Smooth muscle cell of the brain vasculature (primary cell): ENCODE results near the gene KIFAP3.

Experiments used
- DNase-seq: peaks from one replicate; pipeline ENCODE4 v3.0.0-alpha.2; 2012; ENCODE audit warnings: low read depth, low spot score

The KIFAP3 gene

DNA sequence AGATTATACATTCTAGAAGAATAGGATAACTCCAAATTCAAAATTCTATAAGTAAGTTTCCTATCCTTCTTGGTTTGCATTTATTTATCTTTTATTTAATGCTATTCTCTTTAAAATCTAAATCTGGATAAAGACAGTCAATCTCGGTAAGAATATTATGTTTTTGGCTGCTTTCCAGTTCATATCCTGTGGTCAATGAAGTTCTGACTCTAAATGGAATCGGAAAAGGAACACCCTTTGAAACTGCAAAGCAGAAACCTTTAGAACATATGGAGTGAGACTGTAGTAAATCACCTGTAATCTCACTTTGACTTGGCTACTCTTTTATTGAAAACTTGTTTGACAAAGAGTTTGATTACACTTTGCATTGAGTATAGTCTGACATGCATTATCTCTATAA lies 85.2 kb downstream of the KIFAP3 start:
- no peak for DNase-seq

- no peak for DNase-seq
Measured at GRCh38 chr1:169985757-169986156, 88.7 kb downstream of the KIFAP3 start.

GRCh38 chr1:169974067-169974466 lies 100.4 kb downstream of the KIFAP3 start:
- no peak for DNase-seq

DNA sequence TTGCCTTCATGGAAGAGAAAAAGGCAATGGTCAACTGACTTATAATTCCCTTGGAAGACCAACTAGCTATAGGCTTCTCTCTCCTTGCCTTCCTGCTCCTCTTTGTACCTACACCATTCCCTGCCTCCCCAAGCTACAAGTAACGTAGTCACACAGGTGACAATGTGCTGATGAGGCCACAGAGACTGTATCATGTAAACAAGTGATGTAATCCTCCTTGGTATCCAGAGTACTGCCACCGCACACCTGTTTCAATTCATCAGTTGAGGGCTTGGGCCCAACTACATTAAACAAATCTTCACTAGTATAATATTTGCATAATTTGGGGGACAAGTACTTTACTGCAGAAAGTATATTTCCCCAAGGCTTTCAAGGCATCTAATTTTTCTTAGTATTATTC lies 104.4 kb downstream of the KIFAP3 start:
- DNase-seq = no peak

DNA sequence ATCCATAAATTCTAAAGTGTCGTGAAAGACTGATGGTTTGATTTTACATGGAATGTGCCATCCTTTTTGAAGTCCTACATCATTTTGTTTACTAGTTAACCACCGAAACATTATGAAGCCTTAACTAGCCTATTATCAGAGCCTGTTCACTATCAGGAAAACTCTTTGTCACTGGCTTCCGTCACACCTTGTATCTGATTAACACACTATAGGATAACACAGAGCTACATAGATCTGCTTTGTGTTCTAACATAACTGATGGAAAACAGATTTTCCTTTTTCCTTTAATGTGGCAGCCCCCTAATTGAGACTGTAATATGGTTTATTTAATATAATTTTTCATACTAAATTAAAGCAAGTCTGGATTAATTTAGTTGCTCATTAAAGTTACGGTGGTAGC lies 106.3 kb downstream of the KIFAP3 start:
- DNase-seq = no peak

- no peak for DNase-seq
Measured at GRCh38 chr1:169964206-169964605, 110.3 kb downstream of the KIFAP3 start.

DNA sequence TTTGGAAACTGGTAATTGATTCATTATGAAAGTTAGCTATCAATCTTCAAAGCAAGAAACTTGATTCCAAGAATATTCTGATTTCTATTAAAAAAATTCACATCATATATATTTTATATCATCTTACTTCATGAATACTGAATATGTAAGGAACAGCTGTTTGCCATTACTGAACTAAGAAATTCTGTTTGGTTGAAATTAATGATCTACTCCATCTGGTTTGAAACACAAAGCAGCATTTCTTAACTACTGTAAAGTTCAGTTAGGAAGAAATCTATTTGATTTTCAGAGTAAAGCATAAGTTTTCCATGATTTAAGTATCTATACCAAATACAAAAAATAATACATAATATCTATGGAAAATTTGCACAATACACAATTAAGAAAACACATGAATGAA lies 114.8 kb downstream of the KIFAP3 start:
- DNase-seq = no peak

- DNase-seq = no peak
Measured at GRCh38 chr1:169958987-169959386, 115.5 kb downstream of the KIFAP3 start.

DNA sequence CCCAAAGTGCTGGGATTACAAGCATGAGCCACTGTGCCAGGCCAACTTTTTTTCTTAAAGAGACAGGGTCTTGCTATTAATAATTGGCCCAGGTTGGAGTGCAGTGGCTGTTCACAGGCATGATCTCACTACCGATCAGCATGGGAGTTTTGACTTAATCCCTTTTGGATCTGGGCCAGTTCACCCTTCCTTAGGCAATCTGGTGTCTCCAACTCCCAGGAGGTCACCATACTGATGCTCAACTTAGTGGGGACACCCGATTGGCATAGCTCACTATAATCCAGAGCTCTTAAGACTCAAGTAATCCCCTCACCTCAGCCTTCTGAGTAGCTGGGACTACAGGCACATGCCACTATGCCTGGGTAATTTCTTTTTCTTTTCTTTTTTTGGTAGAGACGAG lies 116.6 kb downstream of the KIFAP3 start:
- DNase-seq = no peak

DNA sequence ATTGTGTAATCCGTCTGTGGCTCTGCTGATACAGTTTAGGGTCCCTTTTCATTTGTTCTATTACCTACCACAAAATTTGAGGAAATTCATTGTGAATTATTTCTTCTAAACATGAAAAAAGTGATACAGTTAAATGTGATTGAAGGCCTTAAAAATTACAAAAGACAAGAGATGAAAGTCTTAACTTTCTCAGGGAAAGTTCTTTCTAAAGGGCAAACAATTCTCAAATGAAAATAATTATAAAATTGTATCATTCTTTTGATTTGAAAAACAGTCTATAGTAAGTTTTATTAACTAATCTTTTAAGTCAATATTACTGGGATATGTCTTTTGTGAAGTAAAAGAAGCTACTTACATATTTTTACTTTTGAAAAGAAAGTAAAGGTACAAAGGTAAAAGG lies 123.4 kb downstream of the KIFAP3 start:
- no peak for DNase-seq

DNA sequence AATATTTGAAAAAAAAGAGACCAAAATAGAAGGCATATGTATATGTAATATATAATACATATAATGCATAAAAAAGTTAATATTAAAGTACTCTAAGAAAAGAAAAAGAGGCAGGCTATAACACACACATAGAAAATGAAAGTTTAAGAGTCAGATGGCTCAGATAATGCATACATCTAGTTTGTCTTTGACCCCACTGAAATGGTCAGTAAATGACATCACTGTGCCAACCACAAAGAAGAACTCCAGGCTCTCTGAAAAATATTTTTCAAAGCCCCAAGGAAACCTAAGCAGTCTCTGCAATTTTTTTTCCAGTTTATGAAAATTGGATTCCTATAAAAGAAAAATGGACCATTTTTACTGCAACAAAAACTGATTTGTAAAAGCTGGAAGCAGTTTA lies 125.4 kb downstream of the KIFAP3 start:
- DNase-seq = no peak

DNA sequence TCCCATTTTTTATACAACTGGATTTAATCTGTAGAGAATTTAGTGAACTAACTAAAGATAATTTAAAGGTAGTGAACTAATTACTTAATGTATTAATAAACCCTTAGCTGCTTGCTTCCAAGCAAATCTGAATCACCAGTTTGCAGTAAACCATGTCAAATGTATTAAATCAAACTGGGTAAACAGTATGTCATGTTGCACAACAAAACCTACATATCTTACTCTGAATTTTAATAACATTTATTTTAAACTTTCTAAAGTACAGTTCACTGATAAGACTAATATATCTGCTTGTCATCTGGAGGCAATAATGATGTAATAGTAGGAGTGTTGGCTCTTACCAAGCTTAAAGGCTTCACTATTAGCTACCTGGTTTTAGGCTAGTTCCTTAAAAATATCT lies 128.3 kb downstream of the KIFAP3 start:
- no peak for DNase-seq

GRCh38 chr1:169945181-169945580 lies 129.3 kb downstream of the KIFAP3 start:
- DNase-seq = no peak

DNA sequence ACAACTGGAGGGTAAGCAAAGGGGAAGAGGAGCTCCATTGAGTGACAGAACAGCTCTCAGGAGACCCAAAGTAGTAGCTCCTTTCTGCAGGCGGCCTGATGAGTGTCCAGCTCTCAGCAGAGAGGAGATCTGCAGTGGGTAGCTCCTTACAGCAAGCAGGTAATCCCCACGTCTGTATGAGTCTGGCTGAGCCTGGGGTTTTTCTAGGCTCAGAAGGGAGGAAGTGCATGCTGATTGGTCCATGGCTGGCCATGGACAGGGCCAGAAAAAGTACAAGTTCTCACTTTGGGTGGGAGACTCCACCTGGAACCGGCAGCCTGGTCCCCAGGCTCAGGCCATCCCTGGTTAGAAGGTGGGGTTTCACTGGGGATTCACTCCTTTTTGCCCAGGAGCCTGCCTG lies 129.9 kb downstream of the KIFAP3 start:
- no peak for DNase-seq

DNA sequence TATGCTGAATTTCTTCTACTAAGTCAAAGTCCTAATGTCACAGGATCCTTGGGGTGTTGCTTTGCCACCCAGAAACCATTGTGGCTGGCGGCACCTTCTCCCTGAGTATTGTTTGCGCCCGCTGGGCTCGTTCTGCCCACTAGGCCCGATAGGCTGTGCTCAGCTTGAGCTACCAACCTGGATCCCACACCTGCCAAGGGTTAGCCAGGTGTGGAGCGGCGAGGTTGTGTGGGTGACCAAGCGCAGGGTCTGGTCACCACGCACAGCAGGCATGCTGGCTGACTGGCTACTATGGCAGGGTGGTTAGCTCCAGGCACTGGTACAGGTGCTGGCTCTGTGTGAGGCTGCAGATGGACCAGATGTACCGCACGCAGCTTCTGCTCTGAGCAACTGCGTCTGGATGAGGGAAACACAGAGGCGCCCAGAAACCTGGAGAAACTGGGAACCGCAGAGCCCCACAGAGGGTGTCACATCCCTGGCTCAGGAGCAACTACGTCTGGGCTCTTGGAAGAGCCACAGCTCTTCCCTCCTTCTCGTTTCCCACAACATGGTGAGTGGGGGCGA lies 130.4 kb downstream of the KIFAP3 start:
- no peak for DNase-seq

DNA sequence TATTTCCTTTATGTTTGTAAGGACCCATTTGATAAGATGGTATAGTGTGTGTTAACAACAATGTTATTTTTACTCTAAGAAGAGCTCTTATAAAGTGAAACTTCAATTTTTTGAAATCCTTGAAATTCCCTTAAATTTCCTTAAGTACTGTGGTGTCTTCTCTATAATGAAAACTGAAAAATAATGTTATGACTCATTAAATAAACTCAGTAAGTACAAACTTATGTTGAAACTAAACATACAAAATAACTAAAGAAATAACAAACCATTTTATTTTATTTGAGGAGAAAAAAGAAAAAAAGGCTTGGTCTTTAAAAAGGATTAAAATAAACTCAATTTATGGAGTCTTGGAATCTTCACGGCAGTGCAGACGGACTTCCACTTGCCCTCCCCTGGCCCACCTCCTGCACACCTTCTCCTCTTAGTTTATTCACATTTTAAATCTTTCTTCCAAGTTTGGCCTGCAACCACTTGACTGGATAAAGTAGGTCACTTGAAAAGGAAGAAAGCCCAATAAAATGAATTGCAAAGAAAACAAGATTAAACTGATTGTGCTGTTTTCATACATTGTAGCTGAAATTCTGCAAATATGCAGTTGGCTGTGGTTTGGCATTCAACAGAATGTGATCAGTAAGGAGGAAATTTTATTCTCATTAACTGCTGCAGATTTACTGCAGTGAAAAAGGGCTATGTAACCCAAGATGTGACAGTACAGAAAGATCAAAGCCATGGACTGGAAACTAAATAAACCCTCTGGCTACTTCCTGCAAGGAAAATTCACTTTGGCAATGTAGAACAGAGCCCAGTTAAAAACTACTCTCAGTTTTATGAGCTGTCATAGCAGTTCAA lies 132.3 kb downstream of the KIFAP3 start:
- DNase-seq = no peak

DNA sequence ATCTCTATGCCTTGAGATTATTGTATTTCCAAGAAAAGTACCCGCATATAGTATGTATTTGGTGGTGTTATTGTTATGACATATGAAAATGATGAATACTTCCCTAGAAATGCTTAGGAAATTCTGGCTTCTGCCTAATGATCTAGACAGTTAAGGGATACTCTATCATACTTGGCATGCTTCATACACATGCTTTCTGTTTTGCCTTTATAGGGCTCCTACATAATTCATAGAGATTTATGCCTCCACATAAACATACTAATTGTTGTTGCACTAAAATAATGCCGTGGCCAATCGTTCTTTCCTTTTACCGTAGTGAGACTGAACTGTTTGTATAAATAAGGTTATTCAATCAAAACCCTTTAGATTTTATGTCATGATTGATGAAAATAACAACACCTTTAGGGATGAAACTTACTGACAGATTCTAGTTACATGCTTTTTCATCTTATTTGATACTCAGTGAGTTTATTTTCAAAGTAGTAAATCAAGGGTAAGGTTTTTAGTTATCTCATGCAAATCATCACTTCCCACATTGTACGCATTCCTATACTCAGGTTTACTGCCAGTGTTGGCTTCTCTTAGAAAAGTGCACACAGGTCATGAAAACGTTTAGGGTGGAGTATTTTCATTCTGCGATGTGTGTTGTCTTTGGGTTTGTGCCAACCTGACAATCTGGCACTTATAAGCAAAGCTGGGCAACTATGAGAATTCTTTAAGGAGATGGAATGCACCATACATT lies 140.3 kb downstream of the KIFAP3 start:
- DNase-seq = no peak

DNA sequence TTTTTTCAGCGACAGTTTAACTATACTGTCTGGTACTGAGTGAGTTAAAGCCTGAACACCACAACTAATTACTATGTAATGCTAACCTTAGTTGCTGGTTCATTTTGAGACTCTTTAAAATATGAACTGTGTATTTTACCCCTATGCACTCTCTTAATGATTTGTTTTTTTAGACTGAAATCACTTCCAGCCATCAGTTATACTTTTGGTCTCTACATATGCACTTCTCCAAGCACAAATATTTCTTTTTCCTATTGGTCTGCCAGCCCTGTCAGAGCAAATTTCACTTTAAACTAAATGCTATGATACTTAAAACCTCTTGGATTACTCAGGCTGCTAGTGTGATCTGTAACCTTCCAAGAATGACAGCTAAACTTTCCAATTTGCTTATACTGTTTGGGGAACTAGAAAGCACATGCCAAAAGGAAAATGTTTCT lies 142.7 kb downstream of the KIFAP3 start:
- DNase-seq = no peak

DNA sequence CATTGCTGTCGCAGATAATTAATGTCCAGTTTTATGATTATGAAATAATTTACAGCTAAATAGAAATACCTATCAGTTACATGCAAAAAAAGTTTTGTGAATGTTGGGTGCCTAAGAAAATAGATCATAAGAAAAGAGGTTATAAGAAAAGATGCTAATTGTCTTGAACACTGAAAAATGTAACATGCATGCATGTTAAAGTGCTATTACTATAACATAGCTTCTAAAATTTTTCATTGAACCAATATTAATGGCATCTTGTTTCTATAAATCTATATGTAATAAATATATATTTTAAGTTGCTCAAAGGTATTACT lies 145.3 kb downstream of the KIFAP3 start:
- DNase-seq = no peak

DNA sequence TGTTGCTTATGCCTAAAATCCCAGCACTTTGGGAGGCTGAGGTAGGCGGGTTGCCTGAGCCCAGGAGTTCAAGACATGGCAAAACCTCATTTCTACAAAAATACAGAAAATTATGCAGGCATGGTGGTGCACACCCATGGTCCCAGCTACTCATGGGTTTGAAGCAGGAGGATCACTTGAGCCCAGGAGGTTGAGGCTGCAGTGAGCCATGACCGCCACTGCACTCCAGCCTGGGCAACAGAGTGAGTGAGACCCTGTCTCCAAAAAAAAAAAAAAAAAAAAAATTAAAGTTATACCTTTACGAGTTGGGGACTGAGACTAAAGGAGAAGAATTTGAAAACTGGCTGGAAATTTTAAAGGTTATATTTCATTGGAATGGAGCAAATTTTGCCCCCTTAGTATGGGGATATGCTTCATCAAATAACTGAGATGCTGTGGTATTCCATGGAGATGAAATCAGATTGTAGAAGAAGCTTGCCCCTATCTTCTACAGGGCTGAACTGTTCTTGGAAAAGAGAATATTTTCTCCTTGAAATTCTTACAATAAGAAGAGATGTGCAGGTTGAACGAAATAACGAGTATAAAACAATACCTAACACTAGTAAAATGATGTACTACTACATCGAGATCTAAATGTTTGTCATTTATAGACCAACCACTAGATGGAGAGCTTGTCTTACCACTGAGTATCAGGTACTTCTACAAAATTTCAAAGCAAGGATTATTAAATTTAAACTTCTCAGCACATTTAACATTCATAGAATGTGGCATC lies 145.9 kb downstream of the KIFAP3 start:
- no peak for DNase-seq

- no peak for DNase-seq
Measured at GRCh38 chr1:169925505-169926482, 148.7 kb downstream of the KIFAP3 start.
